CD4-positive, alpha-beta T cell treated with Interleukin-12 subunit alpha and Interleukin-12 subunit beta, for 1 hour (primary cell): ENCODE results near the gene ARPIN.
"Not testable (repeated sequence)": the region's sequence is repeated elsewhere in the genome, so short reads cannot be mapped to it uniquely, and the experiment has no call there.

ENCODE experiments used
- DNase-seq: peaks from one replicate; pipeline ENCODE4 v3.0.0-alpha.2; 2020

ARPIN gene

DNA sequence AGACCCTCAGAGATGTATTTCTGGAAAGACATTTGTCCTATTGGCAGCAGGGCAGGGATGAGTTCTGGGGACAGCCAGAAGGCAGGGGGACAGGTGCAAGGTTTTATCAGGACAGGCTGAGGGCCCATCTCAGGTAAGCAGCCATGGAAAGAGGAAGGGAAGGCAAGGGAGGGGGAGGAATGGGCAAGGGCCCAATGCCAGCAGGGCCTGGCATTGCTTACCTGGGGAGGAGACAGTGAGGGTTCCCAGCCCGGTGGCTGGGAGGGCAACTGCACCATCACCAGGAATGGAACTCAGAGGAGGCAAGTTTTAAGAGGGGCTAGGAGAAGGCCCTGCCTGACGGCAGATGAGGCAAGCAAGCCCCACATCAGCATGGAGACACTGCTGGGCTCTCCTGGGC lies 3.1 kb downstream of the ARPIN start:
- DNase-seq = no peak

DNA sequence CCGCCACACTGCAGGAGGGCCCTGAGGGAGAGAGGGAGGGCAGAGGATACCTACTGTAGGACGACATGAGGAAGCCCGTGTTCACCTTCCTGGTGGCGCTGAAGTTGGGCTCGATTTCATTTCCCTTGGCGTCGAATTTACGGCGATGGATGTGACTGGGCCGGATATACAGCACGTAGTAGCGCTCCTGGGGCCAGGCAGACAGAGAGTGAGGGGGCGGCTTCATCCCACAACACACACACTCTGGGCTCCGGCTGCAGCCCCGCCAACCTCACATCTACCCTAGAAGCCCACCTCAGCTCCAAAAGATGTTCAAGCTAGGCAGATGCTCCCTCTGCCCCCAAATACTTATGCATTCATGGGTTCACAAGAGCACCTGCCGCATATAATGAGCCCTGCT lies 4.5 kb downstream of the ARPIN start:
- DNase-seq = no peak

DNA sequence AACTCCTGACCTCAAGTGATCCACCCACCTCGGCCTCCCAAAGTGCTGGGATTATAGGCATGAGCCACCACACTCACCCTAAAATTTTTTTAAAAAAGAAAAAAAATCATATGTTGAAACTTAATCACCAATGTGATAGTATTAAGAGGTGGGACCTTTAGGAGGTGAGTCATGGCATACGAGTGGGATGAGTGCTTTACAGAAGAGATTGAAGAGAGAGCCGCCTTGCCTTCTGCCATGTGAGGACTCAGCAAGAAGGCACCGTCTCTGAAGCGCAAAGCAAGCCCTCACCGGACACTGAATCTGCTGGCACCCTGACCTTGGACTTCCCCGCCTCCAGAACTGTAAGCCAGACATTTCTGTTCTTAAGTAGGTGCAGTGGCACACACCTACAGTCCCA lies 5.5 kb downstream of the ARPIN start:
- DNase-seq = no peak

DNA sequence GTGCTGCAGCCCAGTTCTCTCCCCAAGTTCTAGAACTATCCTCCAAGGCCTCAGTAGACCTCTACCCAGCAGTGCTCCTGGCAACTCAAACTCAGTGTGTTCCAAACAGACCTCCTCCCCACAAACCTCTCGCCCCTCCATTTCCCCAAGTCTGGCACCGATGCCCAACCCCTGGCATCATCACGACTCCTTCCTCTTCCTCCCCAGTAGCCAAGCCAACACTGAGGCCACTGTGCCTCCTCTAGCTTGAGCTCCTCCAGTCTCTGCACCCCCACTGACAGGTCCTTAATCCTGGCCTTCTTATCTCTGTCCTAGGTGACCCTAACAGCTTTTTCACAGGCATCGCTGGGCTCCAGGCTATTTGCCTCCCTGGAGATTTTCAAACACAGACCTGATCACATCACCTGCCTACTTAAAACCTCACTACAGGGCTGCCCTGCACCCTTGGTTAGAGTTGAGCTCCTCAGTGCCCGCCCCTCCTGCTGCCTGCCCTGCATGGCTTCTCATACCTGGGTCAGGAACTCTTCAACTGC lies 6.8 kb downstream of the ARPIN start:
- no peak for DNase-seq

DNA sequence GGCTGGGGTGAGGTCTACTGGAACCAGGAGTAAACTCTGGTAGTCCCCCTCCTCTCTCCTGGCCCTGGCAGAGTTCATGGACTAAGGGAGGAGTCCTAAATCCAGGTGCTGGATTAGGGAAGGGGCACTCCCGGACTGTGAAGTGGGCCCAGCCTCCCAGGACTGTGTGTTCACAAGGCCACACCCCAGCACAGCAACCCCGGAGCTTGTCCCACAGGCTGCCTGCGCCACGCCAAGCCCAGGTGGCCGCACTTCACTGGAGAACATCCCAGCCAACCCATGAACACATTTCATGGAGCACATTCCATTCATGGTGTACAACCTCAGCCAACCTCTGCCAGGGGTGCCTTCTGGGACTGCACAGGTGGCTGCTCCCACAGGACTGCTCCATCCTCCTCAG lies 8.2 kb downstream of the ARPIN start:
- no peak for DNase-seq

DNA sequence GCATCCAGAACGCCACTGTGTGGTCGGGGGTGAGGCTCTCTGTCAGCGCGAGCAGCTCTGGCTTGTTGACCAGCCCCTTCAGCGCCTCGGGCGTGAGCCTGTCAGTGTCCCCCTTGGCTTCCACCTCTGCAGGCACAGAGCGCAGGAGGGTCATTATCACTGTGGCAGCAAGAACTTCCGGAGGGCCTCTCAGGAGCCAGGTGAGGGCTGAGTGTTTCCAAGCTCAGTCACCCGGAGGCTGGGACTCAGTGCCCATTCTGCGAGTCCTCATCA lies 9.0 kb downstream of the ARPIN start:
- no peak for DNase-seq

DNA sequence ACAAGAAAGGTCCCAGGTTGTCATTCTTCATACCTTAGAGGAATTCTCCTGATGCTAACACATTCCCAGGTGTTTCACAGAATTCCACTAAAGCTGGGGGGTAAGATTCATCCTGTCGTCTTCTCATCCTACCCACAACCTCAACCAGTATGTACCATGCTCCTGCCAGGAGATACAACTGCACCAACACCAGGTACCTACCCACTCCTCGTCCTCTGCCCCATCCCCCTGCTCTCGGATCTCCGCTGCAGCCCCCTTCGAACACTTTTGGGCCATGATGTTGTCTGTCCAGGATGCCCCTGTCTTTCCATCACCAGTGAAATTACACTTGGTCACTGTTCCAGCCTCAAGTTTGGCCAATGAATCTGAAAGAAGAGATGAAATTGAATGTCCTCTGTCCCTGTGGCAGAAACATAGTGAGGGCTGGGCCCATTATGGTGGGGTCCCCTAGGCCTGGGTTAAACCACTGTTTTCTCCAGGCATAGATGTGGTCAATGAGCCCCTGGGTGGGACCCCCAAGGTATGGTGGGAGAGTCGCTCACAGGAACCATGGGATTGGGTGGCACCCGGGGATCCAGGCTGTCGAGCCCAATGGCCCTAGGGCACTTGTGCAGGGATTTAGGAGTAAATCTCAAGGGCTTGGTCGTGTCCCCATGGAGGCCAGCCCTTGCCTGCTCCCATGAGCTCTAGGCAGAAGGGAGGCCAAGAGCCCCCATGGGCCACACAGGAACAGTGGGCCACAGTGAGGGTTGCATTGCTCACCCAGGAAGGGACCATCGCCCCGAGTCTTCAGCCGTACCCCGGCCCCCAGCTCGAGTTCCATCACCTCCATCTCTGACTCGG lies 9.5 kb downstream of the ARPIN start:
- DNase-seq = no peak

DNA sequence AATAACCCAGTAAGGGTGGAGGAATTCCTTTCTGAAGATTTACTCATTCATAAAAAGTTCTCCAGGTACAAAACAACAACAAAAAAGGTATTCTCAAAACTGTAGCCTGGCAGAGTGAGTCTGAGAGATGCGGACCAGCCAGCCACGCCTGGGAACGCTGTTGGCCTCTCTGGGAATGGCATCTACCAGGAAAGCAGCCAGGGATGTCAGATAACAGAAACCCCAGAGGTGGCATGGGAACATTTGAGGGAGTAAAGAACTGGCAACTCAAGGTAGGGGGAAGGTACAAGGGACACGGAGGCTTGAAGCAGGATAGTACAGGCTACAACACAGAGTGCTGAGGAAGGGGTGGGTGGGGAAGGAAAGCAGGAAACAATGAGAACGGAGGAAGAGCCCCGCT lies 11.9 kb downstream of the ARPIN start:
- DNase-seq = no peak

DNA sequence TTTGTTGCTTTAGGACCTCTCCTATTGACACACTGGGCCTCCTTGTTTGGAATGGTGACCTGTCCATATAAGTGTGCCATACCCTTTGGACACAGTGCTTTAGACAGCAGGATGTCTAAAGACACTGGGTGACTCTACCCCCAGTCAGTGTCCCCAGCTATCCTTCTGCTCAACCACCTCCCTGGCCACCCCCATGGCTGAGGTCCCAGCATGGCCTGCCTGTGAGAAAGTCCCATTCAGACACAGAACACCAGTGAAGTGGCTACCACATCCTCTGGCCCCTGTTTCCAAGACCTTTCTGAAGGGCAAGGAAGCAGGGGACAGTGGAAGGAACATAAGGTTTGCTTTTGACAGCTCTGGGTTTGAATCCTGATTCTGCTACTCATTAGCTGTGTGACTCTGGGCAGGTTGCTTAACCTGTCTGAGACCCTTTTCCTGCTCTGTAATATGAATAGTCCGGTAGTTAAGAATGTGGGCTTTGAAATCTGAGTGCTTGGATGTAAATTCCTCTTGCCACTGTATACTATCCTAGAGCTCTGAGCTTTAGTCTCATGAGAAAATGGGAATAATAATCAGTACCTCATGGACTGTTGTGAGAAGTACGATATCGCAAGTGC lies 12.7 kb downstream of the ARPIN start:
- no peak for DNase-seq

DNA sequence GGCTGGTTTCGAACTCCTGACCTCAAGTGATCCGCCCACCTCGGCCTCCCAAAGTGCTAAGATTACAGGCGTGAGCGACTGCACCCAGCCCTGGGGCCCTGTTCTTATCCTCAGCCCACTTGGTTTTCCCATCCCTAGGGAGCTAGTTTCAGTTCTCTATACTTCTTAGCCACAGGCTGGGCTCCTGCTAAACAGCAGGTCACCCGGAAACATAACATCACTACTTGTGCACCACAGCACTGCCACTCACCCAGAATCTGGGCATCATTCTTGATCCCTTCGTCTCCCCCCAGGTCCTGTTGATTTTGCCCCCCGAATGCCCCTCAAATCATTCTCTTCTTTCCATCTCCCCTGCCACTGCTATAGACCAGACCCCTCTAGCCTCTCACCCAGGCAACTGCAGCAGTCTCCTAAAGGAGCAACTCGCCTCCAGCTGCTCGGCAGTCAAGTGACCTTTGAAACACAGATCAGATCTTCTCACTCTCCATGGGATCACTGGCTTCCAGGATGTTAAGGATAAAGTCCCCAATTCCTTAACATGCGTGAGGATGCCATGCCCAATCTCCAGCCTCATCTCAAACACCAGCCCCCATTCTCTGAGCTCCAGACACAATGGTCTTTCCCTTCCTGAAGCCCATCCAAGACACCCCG lies 13.3 kb downstream of the ARPIN start:
- DNase-seq = no peak

DNA sequence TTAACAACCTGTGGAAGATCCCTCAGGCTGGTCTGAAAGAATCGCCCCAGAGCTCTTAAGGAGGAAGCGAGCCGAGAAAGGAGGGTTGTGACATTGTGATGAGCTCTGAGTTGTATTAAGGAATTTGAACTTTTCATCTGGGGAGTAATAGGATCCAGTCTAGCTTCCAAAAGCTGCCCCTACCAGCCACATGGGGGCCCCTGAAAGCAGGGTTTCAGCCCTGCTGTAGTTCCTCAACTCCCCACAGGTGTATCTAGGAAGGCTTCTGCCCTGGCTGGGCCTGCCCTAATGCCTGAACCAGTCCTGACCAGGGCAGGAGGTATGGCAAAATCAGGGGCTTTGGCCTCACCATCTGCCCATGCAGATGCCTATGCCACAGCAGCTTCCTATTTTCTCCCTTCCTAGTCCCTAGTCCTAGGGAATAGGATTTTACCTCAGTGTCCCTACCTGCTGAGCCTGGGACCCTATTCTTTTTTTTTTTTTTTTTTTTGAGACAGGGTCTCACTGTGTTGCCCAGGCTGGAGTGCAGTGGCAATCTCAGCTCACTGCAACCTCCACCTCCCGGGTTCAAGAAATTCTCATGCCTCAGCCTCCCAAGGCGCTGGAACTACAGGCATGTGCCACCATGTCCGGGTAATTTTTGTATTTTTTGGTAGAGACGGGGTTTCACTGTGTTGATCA lies 14.0 kb downstream of the ARPIN start:
- DNase-seq = peak; percentile 57

DNA sequence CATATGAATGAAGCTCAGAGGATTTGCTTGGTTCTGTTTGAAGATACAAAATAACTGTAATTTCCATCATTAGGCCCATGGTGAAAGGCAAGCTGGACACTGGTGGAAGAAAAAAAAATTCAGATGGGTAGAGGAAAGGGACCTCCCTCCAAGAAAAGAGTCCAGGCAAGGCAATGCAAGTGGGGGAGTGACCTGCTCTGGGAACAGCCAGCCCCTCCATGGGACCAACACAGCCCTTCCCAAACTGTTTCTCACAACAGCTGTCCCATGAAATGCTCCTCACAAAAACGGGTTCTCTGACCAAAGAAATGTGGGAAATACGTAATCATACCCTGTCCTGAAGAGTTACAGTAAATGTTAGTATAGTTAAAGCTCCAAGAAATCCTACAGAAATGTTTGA lies 14.6 kb downstream of the ARPIN start:
- DNase-seq = no peak

DNA sequence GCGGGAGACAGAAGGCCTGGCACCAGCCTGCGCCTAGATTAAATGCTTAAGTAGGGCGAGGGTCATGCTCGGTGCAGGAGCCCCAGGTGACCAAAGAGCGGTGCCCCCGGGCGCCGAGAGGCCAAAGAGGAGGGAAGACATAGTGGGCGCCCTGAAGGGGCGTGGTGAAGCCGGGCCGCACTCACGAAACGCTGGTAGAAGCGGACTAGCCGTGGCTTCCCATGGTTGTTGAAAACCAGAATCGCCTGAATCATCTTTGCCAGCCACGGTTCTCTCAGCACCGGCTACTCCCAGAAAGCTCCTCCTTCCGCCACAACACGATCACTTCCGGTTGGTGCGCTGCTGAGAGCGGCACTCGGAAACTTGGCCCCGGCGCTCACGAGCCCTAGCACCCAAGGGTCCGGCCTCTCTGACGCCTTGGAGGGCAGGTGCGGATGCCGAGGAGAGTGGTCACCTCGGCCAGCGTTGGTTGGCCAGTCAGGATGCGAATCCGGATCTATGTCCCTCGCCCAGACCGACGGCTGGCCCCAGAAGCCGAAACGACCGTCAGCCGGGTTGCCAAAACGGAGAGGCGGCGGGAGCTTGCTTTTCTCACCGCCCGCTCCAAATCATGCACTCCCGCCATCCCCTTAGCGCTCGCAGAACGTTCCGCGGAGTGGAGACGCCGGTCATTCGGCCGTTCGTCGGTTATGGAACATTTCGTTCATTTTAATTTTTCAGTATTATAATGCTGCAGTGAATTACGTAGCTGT lies 18.9 kb downstream of the ARPIN start, which contains the start of gene AP3S2:
Gene AP3S2, minus strand, starts transcription at position 299 of the 752 bp plus-strand sequence. Its CDS starts 45 bp downstream, at position 254.
- peak; percentile 90 for DNase-seq

DNA sequence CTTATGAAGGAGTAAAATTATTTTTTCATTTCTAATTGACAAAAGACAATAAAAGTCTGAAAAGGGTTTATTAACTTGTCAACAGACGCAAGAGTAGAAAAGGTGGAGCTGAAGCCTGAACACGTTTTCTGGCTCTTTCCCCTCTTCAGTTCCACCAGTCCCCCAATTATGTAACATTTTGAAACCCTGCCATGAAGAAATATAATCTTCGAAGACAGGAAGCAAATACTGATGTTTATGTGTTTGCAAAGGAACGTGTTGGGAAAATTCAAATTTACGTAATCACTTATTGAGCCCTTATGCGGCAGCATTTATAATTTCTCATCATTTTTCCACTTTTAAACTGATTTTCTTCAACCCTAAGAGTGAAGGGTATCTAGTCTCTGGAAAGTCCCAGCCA lies 19.7 kb downstream of the ARPIN start:
- DNase-seq = no peak

DNA sequence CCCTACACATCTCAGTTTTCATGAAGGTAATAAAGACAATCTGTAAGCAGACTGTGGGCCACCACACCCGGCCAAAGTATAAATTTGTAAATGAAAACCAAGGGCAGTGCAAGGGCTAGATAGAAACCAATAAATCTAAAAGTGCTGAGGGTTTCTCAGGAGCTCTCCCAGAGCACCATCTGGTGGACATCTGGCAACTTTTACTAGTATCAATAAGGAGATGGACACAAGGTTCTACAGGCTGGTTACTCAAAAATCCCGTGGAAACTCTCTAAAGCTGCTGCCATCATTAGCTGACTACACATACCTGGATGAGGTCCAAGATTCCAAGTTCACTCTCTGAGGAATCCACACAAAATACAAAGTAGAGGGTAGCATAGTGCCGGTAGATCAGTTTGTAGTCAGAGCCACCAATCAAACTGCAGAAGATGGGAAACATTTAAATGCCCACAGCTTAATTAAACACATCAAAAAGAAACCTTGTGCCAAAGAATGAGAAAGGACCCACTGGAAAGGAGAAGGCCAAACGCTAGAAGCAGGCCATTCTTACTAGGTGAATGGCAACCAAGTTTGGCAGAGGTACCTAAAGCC lies 24.4 kb downstream of the ARPIN start:
- no peak for DNase-seq

DNA sequence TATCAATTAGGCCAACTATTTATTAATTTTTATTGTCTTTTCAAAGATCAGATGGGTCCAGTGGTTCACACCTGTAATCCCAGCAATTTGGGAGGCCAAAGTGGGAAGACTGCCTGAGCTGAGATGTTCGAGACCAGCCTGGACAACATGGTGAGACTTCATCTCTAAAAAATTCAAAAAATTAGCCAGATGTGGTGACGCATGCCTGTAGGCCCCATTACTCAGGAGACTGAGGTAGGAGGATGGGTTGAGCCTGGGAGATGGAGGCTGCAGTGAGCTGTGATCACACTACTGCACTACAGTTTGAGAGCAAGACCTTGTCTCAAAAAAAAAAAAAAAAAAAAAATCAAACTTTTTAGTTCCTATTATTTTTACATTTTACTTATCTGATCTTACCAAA lies 27.1 kb downstream of the ARPIN start:
- no peak for DNase-seq

DNA sequence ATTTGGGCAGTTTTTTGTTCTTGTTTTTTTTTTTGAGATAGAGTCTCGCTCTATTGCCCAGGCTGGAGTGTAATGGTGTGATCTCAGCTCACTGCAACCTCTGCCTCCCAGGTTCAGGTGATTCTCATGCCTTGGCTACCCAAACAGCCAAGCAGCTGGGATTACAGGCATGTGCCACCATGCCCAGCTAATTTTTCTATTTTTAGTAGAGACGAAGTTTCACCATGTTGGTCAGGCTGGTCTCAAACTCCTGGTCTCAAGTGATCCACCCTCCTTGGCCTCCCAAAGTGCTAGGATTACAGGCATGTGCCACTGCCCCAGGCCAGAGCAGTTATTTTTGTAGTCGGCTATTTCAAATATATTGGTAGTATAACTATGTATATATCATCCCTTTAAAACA lies 27.6 kb downstream of the ARPIN start:
- DNase-seq = not testable (repeated sequence)

DNA sequence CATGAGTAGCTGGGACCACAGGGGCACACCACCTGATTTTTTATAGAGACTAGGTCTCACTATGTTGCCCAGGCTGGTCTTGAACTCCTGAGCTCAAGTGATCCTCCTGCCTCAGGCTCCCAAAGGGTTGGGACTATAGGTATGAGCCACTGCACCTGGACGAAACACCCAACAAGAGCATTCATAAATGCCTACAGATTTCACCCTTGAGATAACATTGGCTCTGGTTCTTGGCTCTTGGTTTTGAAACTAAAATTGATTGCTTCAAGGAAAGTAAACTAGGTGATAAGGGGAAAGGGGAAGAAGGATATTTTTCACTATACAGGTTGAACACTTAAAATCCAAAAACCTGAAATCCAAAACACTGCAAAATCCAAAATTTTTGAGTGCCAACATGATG lies 29.2 kb downstream of the ARPIN start:
- DNase-seq = no peak

DNA sequence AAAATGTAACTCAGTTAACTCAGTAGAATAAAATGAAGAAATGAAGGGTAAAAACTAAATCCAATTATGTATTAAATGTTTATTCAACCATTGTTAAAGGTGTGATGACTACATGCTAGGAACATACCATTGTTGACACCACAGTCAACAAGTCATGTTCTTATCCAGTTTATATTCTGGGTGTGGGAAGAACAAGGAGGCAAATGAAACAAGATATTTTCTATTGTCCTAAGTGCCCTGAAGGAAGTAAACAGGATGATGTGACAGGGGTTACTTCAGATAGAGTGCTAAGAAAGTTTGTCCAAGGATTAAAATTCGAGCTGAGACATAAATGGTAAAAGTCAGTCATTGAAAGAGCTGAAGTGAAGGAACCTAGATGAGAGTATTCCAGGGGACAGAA lies 32.0 kb downstream of the ARPIN start:
- no peak for DNase-seq

DNA sequence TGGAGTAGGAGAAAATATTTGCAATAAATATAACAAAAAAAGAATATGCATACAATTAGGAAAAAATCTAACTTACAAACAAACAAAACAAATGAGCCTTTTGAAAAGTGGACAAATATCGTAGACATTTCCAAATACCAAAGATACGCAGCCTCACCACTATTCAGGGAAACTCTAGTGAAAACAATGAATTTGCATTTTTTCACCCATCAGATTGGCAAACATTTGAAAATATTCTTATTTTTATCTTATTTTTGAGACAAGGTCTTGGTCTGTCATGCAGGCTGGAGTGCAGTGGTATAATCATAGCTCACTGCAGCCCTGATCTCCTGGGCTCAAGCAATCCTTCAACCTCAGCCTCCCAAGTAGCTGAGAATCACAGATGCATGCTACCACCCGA lies 34.4 kb downstream of the ARPIN start:
- no peak for DNase-seq

DNA sequence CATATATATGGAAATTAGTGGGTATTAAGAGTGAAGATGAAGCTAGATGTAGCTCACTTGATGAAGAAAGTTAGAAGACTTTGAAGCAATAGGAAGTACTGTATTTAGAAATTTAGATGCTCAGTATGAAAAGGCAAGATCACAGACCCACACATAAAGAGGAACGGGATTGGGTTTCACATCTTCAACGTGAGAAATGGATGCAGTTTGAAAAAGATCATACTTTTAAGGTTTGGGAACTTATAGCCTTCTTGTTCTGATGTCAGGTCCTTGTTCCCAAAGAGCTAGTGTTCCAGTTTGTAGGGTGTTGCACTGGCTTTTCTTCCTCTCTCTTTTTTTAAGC lies 35.7 kb downstream of the ARPIN start:
- DNase-seq = no peak

DNA sequence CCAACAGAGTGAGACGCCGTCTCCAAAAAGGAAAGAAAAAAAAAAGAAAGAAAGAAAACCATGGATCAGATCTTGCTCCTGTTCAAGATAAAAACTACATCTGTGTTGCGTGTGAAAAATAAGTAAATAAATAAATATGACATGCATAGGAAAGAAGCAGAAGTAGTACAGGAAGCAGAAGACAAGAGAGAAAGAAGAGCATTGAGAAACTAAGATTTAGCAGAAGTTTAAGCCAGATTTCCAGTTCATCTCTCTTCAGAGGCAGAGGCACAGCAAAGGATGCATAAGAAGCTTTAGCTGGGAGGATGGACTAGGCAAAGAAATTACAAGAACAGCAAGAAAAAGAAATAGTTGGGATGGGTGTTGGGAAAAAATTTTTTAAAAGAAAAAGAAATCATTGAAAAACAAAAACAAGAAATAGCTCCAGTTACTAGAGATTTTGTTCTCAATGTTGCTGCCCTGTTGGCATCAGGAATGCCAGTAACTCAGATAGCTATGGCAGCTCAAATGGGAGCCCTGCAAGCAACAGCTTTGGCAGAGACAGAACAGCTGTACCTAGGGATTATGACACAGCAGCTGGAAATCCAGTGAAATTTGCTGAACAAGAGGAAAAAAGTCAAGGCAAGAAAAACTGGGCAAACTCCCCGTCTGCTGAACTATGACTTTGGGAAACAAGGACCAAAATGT lies 36.2 kb downstream of the ARPIN start:
- no peak for DNase-seq
